AG08396 (cell line): ENCODE measurements around the gene TLR7.

ENCODE experiments used
- DNase-seq: peaks from one replicate; pipeline ENCODE4 v3.0.0; 2012; ENCODE audit warnings: low spot score, mixed read lengths

Gene TLR7

GRCh38 chrX:12866451-12867377 lies at the start of gene TLR7:
TLR7 (plus strand) TSS chrX:12867072; CDS start chrX:12867579, 507 bp downstream.
- no peak for DNase-seq

- no peak for DNase-seq
These were observed 49.3 kb upstream of the TLR7 start for GRCh38 chrX:12817528-12817927.

GRCh38 chrX:12819222-12819621 lies 47.6 kb upstream of the TLR7 start:
- DNase-seq, result no peak

- DNase-seq, result no peak
These were observed 46.1 kb upstream of the TLR7 start for GRCh38 chrX:12820737-12821136.

- DNase-seq, result no peak
These were observed 41.9 kb upstream of the TLR7 start for GRCh38 chrX:12824944-12825343.

GRCh38 chrX:12825801-12826200 lies 41.1 kb upstream of the TLR7 start:
- peak; percentile 18 for DNase-seq

GRCh38 chrX:12843061-12843667 lies 23.7 kb upstream of the TLR7 start:
- no peak for DNase-seq

- DNase-seq, result no peak
These were observed 23.1 kb upstream of the TLR7 start for GRCh38 chrX:12843668-12844279.

- DNase-seq, result no peak
These were observed 22.6 kb upstream of the TLR7 start for GRCh38 chrX:12844319-12844718.

GRCh38 chrX:12865359-12865758 lies 1.5 kb upstream of the TLR7 start:
- no peak for DNase-seq

GRCh38 chrX:12867685-12868084 lies 813 bp downstream of the TLR7 start:
- no peak for DNase-seq

GRCh38 chrX:12868747-12869146 lies 1.9 kb downstream of the TLR7 start:
- DNase-seq, result no peak

- peak; percentile 12 for DNase-seq
These were observed 4.4 kb downstream of the TLR7 start for GRCh38 chrX:12871257-12871656.

GRCh38 chrX:12872741-12873140 lies 5.9 kb downstream of the TLR7 start:
- DNase-seq, result no peak

- DNase-seq, result no peak
These were observed 7.7 kb downstream of the TLR7 start for GRCh38 chrX:12874581-12874980.

- no peak for DNase-seq
These were observed 10.5 kb downstream of the TLR7 start for GRCh38 chrX:12877386-12877785.

- DNase-seq, result no peak
These were observed 11.7 kb downstream of the TLR7 start for GRCh38 chrX:12878536-12878935.

GRCh38 chrX:12881914-12882313 lies 15.0 kb downstream of the TLR7 start:
- no peak for DNase-seq

GRCh38 chrX:12885508-12885907 lies 18.6 kb downstream of the TLR7 start:
- DNase-seq, result no peak

GRCh38 chrX:12886545-12886944 lies 19.7 kb downstream of the TLR7 start:
- no peak for DNase-seq

GRCh38 chrX:12887141-12887540 lies 20.3 kb downstream of the TLR7 start:
- DNase-seq, result no peak

GRCh38 chrX:12887767-12888166 lies 20.9 kb downstream of the TLR7 start:
- DNase-seq, result no peak

GRCh38 chrX:12890467-12890866 lies 23.6 kb downstream of the TLR7 start:
- DNase-seq, result no peak
